Colonic mucosa (tissue), 4 donors: Measurements from ENCODE around the gene DSCAML1. TPM values are rescaled to one million over a fixed set of nuclear protein-coding genes. Genes with fewer than 3 reads are reported as not detected.
A peak's percentile ranks its signal among the peaks of the same experiment; 100 is the strongest.

ENCODE experiments used
- DNase-seq: peaks from one replicate; pipeline ENCODE4 v3.0.0-alpha.2; 2020
- H3K27ac ChIP-seq: fragments of 200-600 bp; one replicate; pipeline ENCODE4 v1.8.0; 2021
- H3K27me3 ChIP-seq: fragments of 200-600 bp; one replicate; pipeline ENCODE4 v1.8.0; 2021
- H3K36me3 ChIP-seq: fragments of 200-600 bp; one replicate; pipeline ENCODE4 v1.8.0; 2021
- H3K4me1 ChIP-seq: fragments of 200-600 bp; one replicate; pipeline ENCODE4 v1.8.0; 2021; ENCODE audit warnings: mild to moderate bottlenecking
- H3K4me3 ChIP-seq: fragments of 200-600 bp; one replicate; pipeline ENCODE4 v1.8.0; 2021
- H3K9ac ChIP-seq, 2 donors: one replicate each; pipeline ENCODE4 v1.7.0; 2013; ENCODE audit warnings: control low read depth in 2 of 2, low read depth in 2 of 2, low read length in 2 of 2
- H3K9me3 ChIP-seq: fragments of 200-600 bp; one replicate; pipeline ENCODE4 v1.8.0; 2021
- CTCF ChIP-seq: fragments of 200-600 bp; IDR thresholded peaks from one replicate; pipeline ENCODE4 v1.8.0; 2022; ENCODE audit warnings: antibody characterized with exemption, mild to moderate bottlenecking
- intact Hi-C: fragments of 100-400 bp; cut with DNase I; formaldehyde crosslinking; loops from one replicate; pipeline ENCODE4 v1.14.1; 2022
- total RNA-seq, 2 donors: library from RNA; stranded (reverse); fragmentation: NEBNext Ultra II Directional in 1 of 2; extraction: Animal tissue kit (Norgen Biotek cat#: 25700) in 1 of 2; gene quantifications; one replicate each; pipeline ENCODE4 v1.2.1, GENCODE V29; 2021
- donor health status: healthy.
- donor health status: DM: no; HTN: no; CAD: no.
- donor health status: DM: no; HTN: no; CAD: no.

The DSCAML1 gene
- total RNA-seq, 2 donors from 2014 or later = 1.2 to 4.3 TPM

- Histone ChIP-seq H3K4me1 (no peaks in the 10 kb centered on the region), H3K36me3 (no peaks in the 10 kb centered on the region), H3K9me3 (no peaks in the 10 kb centered on the region), H3K27ac (peak overlapping the region; percentile 36), H3K4me3 (no peak overlapping the region), H3K9ac (peak overlapping the region in 1 of 2 donors; percentile 36), H3K27me3 (no peaks in the 10 kb centered on the region)
- no peak for TF ChIP-seq CTCF
- peak; percentile 53 for DNase-seq
- intact Hi-C loops = no loop called here
These were observed 79.3 kb downstream of the DSCAML1 start for GRCh38 chr11:117717485-117718314.

- Histone ChIP-seq H3K27me3 (no peaks in the 10 kb centered on the region), H3K9ac (no peak overlapping the region), H3K36me3 (no peaks in the 10 kb centered on the region), H3K4me1 (no peaks in the 10 kb centered on the region), H3K9me3 (no peaks in the 10 kb centered on the region), H3K4me3 (no peak overlapping the region), H3K27ac (no peak overlapping the region)
- TF ChIP-seq CTCF = no peak
- intact Hi-C loops = no loop called here
- no peak for DNase-seq
These were observed 80.2 kb downstream of the DSCAML1 start for GRCh38 chr11:117716521-117717440.

- H3K36me3 ChIP-seq = no peaks in the 10 kb centered on the region
- H3K9ac ChIP-seq = no peak overlapping the region
- H3K27ac ChIP-seq = no peak overlapping the region
- no peaks in the 10 kb centered on the region for H3K9me3 ChIP-seq
- no peak for DNase-seq
- no peaks in the 10 kb centered on the region for H3K27me3 ChIP-seq
- intact Hi-C loops = no loop called here
- no peaks in the 10 kb centered on the region for H3K4me1 ChIP-seq
- H3K4me3 ChIP-seq = no peak overlapping the region
- no peak for TF ChIP-seq CTCF
These were observed 81.2 kb downstream of the DSCAML1 start for GRCh38 chr11:117715801-117716200.

- Histone ChIP-seq H3K4me3 (no peak overlapping the region), H3K27me3 (no peaks in the 10 kb centered on the region)
- no peak for TF ChIP-seq CTCF
These were observed 83.5 kb downstream of the DSCAML1 start for GRCh38 chr11:117713538-117713991.

GRCh38 chr11:117712530-117712929 lies 84.5 kb downstream of the DSCAML1 start:
- intact Hi-C loops = no loop called here
- H3K4me3 ChIP-seq = no peak overlapping the region
- no peak overlapping the region for H3K27ac ChIP-seq
- TF ChIP-seq CTCF = no peak
- no peaks in the 10 kb centered on the region for H3K9me3 ChIP-seq
- H3K27me3 ChIP-seq = no peaks in the 10 kb centered on the region
- no peaks in the 10 kb centered on the region for H3K36me3 ChIP-seq
- no peak overlapping the region for H3K9ac ChIP-seq
- H3K4me1 ChIP-seq = no peaks in the 10 kb centered on the region
- DNase-seq = no peak

More at GRCh38 chr11:117713538-117713991, 83.5 kb downstream of the DSCAML1 start:
- no peak for DNase-seq
- no peaks in the 10 kb centered on the region for H3K36me3 ChIP-seq
- no peaks in the 10 kb centered on the region for H3K9me3 ChIP-seq
- H3K9ac ChIP-seq = no peak overlapping the region
- H3K27ac ChIP-seq = no peak overlapping the region
- intact Hi-C loops = no loop called here
- no peaks in the 10 kb centered on the region for H3K4me1 ChIP-seq
